Fibroblast of skin of right quadriceps (primary cell): ENCODE results near the gene MT1HL1.
"Not testable (repeated sequence)": the region's sequence is repeated elsewhere in the genome, so short reads cannot be mapped to it uniquely, and the experiment has no call there.

ENCODE experiments used
- DNase-seq: peaks from one replicate; pipeline ENCODE4 v3.0.0-alpha.2; 2013

Gene MT1HL1

DNA sequence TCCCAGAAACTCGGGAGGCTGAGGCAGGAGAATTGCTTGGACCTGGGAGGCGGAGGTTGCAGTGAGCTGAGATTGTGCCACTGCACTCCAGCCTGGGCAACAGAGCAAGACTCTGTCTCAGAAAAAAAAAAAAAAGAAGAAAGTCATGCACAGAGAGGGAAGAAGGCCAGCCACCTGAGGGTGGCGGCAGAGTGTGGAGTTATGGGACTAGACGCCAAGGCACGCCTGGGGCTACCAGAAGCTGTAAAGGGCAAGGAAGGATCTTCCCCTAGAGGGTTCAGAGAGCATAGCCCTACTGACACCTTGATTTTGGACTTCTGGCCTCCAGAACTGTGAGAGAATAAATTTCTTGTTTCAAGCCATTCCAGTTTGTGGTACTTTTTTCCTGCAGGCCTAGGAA lies 30.2 kb downstream of the MT1HL1 start:
- not testable (repeated sequence) for DNase-seq

DNA sequence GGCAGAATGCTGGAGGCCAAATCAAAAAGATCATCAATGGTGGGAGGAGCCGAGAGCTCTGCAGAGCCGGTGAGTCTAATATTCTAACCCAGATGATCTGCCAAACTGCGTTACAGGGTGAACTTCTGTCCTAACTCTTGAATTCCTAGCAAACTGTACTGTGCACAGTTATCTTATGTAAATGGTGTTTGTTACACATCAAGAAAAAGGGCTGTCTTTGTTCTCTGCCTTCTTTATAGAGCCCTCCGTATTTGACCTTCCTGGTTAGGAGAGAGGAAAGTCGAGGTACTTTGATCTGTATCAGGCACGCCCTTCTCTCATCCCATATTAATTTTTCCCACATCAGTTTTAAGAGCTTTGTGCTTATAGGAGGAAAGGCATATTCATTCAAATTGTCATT lies 37.6 kb downstream of the MT1HL1 start:
- no peak for DNase-seq

- DNase-seq: no peak
Observed at GRCh38 chr1:236963920-236964319, 40.3 kb downstream of the MT1HL1 start.

DNA sequence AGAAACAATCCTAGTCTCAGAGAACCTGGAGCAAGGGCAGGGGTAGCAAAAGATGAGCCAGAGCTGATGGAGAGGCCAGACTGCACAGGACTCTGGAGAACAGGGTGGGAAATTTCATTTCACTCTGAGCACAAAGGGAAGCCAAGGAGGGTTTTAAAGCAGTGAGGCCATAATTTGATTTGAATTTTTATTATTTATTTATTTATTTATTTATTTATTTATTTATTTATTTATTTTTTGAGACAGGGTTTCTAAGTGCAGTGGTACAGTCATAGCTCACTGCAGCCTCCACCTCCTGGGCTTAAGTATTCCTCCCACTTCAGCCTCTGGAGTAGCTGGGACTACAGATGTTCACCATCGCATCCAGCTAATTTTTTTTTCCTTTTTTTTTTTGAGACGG lies 45.1 kb downstream of the MT1HL1 start:
- no peak for DNase-seq

- no peak for DNase-seq
Observed at GRCh38 chr1:236957235-236957634, 47.0 kb downstream of the MT1HL1 start.
